Hematopoietic multipotent progenitor cell treated with erythropoietin and hydrocortisone succinate and interleukin-3 and kit ligand, for 6 days (in vitro differentiated cells): Measurements from ENCODE around the gene KIAA1217.
"Not testable (repeated sequence)": the region's sequence is repeated elsewhere in the genome, so short reads cannot be mapped to it uniquely, and the experiment has no call there.

ENCODE experiments used
- DNase-seq: peaks from one replicate; pipeline ENCODE4 v3.0.0-alpha.2; 2015

Gene KIAA1217

DNA sequence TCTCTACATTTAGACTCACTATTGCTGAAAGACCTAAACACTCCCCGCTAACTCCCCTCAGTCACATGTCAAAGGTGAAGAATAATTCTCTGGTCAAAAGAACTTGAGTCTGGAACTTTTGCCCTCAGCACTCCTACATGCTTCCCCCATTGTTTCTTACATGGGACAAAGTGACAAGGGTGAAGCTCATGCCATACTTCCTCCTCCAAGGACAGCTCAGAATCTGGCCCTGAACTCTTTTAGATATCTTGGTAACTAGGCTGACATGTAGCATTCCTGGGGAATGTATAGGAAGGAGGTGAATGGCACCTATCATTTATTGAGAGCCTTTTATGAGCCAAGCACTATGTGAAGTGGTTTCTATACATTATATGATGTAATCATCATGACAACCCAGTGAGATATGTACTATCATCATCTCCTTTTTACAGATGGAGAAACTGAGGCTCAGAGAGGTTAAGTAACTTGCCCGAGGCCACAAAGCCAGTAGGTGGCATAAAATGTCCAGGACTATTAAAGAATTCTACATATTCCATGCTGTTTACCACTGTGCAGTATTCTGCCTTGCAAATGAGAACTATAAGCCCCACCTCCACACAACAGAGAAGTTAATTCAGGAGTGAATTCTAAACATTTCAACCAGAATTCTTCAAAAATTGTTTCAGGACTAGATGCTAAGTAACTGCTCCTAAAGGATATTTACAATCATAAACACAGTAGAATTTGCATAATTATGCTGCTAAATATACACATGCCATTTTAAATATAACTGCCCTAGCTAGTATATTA lies 268.2 kb downstream of the KIAA1217 start:
- no peak for DNase-seq

DNA sequence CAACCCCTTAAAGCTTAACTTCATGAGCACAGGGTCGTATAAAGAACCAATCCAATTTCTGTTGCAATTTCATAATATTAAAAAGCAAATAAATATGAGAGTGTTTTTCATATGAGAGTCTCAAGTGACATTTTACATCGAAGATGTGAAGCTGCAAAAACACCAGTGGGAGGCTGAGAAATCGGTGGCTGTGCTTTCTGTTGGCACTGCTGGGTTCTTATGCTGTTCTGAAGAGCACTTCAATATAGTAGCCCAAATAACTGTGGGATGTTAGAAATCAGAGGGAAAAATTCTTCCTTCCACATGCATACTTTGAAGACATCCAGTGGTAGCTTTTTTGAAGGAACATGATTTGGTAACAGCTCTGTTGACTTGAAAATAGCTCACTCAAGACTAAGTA lies 269.0 kb downstream of the KIAA1217 start:
- no peak for DNase-seq

DNA sequence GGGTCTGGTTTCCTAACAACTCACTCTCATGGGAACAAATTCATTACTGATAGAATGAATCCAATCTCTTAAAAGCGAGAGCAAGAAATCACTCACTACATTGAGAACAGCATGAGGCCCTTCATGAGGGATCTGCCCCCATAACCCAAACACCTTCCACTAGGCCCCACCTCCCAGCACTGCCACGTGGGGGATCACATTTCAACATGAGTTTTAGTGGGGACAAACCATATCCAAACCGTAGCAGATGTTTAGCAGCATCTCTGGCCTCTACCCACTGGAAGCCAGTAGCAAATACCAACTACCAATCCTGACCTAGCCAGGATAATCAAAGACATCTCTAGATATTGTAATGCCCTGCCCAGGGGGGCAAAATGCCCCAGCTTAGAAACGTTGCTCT lies 270.9 kb downstream of the KIAA1217 start:
- no peak for DNase-seq

DNA sequence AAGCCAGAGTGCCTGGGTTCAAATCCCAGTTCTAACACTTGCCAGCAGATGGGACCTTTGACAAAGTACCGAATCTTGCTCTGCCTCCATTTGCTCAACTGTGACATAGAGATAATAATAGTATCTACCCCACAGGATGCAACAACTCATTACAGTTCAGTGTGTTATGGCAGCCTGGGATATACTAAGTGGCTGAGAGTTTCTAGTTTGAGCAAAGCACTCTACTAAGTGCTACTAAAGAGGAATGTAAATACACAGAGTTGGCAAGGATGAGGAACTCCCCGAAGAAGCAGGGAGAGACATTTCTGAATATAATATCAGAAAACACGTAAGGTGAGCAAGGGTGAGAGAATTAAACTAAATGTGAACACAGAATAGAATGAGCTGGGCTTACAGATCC lies 271.5 kb downstream of the KIAA1217 start:
- no peak for DNase-seq

DNA sequence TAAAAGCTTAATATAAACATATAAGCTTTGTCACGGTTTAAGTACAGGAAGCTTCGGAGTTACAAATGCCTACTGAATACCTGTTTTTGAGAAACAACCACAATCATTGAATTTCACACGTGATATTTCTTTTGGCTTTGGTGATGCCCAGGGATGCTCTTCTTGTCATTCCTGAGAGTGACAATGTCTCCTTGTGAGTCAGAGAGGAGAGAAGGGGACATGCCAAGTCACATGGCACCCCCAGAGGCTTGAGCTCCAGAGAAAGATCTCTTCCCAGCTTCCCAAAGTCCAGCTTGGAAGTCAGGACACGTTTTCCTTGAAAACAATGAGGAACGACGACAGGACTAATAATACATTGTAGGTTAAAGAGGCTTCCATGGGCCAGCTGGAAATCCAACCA lies 272.3 kb downstream of the KIAA1217 start:
- no peak for DNase-seq

DNA sequence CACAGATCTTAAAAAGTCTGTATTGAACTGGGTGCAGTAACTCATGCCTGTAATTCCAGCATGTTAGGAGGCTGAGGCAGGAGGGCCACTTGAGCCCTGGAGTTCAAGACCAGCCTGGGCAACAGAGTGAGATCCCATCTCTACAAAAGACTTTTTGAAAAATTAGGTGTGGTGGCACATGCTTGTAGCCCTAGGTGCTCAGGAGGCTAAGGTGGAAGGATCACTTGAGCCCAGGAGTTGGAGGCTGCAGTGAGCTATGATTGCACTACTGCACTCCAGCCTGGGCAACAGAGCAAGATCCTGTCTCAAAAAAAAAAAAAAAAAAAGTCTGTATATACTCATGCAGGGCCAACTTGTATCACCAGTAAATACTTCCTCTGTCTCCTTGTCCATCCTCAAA lies 273.8 kb downstream of the KIAA1217 start:
- DNase-seq, result not testable (repeated sequence)

DNA sequence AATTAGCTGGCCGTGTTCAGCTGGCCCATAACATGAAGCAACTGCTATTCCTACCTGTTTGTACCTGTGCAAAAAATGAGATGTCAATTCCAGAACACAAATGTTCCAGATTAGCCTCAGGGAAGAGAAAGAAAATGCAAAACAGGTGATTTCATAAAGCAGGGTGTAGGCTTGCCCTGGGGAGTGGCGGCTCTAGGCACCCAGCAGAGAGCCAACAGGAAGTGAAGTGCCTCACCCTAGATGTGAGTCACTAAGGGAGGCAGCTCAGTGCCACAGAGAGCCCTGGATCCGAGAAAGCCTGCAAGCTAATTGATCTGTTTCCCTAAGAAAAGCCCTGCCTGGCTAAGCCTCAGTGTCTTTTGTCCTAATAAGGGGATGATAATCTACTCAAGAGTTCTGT lies 274.8 kb downstream of the KIAA1217 start:
- no peak for DNase-seq

DNA sequence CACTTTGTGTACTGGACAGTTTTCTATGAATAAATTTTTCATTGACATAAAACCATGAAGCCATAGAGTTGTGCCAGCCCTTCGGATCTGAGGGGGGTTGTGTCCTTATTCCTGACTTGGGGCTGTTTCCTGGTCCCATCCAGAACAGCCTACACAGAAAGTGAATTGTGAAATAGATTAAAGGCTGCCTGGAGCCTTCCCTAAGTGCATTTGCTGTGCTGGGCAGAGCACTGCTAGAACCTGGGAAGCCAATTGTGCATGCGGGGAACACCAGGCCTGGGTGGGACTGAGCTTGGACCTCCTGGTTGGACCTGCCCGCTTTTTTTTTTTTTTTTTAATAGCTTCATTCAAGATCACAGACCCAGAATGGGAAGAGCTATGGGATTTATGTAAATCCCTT lies 275.8 kb downstream of the KIAA1217 start:
- DNase-seq, result no peak

DNA sequence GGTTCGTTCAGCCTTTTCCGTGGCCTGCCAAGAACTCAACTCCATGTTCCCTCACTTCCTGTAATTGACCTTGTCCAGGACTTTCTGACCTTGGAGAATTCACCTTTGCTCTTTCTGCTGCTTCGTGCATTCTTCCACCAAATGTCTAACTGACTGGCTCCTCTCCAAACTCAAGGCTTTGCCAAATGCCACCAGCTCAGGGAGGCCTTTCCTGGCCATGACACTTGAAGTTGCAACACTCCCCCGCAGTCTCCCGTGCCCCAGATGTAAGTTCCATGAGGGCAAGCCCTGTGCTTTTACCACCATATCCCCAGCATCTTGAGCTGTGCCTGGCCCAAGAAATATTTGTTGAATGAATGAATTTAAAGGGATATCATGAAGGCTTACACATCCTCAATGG lies 276.4 kb downstream of the KIAA1217 start:
- DNase-seq, result no peak

DNA sequence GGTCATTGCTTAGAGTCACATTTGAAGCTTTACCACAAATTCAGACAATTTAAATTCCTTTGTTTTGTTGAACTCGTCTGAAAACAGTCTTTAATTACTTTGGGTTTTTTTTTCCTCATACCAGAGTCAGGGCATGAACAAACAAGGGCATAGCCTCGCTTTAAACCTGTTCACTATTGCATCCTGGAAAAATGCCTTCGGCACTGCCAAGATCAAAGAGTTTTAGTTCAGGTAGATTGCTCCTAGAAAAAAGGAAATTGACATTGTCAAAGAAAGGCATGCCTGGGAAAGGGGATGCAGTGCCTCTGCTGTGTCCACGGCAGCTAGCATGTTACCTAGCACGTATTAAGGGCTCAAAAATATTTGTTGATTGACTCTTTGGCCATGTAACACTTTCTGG lies 279.7 kb downstream of the KIAA1217 start:
- DNase-seq, result no peak

DNA sequence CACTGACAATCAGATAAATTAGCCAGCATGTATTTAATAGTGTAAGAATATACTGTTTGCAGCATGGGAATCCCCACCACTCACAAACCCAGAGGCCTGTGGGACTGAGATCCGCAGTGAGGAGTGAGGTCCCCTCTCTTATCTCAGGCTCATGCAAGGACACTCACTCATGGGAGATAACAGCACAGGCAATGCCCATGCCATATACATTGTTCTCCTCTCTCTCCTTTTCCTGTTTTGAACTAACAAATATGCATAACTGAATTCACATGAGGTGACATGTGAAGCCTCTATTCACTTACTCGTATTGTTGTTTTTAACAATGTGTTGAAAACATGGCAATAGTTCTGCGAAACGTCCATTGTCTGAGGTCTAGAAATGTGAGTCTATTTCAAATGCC lies 284.2 kb downstream of the KIAA1217 start:
- no peak for DNase-seq

DNA sequence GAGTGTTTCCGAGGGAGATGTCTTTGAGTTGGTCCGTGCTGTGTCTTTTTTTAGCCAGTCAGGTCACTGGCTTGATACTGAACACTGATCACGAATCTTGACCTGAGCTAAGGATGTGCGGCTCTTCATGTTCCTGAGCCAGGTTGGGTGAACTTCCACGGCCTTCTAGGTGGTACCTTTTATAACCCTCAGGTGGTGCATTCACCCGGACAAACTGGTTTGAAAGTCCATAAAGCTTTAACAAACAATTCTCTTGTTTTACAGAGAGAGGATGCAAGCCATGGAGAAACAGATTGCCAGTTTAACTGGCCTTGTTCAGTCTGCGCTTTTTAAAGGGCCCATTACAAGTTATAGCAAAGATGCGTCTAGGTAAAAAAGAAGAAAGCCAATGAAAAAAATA lies 285.3 kb downstream of the KIAA1217 start:
- DNase-seq, result no peak

DNA sequence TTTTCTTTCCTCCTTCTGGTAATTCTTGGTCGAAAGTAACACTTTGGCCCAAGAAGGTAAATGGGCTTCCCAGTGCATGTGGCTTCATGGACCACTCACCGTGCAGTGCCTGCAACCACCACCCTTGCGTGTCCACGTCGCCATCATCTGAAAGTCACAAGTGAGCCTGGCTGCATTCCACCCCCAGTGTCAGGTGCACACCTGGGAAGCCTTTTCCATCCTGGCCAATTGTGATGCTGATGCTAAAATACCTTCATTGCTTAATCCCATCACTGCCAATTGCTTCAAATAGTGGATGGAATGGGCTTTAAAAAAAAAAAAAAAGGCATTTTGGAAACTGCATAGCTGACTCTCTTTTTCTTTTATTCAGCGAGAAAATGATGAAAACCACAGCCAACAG lies 285.8 kb downstream of the KIAA1217 start:
- no peak for DNase-seq

DNA sequence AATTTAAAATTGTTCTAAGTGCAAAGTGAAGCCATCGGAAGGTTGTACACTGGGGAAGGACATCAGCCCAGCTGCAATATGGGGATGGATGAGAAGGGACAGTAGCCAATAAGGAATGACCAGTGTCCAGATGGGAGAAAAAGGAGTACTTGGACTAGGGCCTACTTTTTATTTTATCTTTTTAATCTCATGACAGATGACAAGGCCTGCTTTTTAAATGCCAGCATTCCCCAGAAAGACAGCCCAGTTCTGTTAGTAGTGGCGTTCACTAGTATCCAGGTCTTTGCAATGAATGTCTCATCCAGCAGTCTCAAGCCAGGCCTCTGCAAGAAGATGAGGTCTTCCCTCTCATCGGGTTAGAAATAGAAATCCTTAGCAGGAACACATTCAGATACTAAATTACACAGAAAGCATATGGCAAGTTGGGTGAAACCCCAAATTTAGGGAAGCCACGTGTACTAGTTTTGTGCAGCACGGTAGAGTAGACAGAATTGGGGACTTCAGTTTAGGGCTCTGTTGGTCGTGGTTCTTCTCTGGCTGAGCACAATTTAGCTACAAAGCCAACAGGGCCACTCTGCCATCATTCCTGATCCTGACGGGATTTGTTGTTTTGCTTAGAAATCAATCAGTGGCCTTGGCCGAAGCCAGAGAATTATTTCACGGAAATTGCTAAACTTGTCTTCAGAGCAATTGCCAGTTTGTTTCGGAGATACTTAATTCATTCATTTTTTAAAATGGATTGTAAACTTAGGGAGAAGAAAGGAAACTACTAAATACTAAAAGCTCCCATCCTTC lies 286.9 kb downstream of the KIAA1217 start:
- DNase-seq, result no peak

DNA sequence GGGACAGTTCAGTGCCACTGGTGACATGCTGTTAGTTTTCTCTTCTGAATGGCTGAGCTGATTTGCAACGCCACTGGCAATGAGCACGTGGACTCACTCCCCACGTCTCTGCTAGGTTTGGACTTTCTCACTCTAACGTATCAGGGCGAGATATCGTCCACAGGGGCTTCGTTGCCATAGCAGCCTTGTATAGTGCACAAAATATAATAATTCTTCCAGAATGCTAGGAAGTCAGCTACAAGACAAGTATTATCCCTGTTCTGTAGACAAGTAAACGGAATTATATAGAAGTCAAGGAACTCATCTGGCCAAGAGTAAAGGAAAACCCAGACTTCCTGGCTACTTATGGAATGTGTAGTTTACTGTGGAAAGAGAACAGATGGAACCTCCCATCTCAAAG lies 288.0 kb downstream of the KIAA1217 start:
- no peak for DNase-seq

DNA sequence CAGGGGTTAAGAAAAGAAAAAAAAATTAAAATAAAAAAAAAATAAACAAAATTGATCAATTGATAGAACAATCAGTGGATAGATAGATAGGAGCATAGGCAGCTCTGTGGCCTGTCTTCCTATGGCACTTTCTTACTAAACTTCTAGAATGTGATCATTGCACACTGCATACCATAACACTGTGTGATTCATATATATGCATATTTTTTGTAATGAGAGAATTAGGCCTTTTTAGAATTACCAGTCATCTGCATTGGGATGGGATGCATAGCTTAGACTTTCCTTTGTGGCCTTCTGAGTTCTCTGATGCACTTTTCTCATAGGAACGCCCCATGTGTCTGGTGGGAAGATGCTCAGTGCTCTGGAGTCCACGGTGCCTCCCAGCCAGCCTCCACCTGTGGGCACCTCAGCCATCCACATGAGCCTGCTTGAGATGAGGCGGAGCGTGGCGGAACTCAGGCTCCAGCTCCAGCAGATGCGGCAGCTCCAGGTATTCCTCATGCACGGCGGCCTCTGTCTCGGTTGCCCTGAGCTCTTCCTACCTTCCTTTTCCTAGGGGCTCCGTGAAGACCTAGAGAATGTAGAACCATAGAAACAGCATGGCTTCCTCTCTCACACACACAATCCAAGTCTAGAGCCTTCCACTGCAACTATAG lies 292.2 kb downstream of the KIAA1217 start:
- DNase-seq, result no peak

DNA sequence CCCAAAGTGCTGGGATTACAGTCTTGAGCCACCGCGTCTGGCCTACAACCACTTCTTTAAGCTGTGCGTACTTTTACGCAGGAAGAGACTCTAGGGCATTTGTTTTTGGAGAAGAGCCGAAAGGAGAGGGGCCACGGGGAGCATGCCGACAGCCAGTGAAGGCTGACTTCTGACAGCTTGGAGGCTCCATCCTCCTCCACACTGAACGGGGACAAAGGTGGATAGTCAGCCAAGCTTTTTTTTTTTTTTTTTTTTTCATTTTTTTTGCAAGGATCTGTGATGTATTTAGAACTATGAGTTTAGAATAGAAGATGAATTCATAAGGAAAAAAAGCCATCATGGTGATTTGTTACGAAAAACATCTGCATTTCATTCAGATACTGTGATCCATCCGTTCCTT lies 293.1 kb downstream of the KIAA1217 start:
- no peak for DNase-seq

DNA sequence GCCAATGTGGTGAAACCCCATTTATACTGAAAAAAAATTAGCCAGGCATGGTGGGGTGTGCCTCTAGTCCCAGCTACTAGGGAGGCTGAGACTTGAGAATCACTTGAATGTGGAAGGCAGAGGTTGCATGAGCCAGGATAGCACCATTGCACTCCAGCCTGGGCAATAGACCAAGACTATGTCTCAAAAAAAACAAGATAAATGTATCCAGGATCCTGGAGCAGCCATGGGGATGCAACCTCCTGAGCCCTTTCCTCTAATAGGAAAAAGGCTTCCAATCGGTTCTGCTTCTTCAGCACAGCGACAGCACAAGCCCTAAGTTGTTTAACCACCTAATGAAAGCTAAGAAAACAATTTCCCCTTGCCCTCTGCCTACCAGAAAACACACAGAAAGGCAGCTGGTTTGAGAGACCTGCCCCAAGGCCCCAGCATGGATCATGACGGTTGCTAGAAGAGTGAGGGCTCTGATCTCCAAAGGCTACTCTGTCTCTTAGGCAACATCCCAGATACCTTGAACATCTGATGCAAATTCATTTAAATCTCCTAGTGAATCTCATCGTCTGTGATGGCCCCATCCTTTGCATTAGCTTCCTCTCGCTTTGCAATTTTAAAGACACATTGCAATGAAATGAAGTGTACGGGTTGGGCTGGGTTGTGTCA lies 294.0 kb downstream of the KIAA1217 start:
- no peak for DNase-seq

DNA sequence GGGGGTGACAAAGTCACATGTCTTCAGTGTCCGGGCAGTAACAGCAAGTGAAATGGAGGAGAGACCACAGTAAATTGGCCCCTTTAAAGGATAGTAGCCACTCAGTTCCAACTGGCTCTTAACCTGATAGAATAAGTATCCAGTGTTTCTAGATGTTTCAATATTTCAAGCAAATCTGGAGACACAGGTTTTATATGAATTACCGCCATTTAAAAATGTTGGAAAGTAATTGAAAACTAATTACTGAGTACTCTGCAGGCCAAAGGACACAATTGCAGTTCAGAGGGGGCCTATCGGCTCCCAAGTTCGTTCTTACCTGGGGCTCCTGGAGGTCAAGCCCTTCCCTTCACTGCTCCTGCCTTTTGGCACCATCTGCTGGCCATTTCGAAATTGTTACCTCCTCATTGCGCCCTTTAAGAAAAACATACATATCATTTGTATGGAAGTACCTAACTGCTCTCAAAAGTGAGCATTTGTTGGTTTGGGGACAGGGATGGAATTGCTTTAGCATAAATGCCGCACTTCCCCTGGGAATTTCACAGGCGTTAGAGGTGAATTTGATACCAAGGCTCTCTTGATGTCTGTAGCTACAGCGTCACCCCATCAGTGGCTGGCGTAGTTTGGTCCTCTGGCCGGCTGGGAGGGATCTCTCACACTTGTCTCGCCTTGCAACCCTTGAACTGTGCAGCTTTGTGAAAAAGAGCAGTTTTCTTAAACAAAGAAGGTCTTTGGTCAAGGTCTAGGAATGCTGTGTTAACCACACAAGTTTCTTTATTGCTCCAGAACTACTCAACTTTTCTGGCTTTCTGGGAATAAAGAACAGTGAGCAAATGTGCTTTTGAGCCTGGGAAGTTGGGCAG lies 294.8 kb downstream of the KIAA1217 start:
- peak; percentile 57 for DNase-seq

DNA sequence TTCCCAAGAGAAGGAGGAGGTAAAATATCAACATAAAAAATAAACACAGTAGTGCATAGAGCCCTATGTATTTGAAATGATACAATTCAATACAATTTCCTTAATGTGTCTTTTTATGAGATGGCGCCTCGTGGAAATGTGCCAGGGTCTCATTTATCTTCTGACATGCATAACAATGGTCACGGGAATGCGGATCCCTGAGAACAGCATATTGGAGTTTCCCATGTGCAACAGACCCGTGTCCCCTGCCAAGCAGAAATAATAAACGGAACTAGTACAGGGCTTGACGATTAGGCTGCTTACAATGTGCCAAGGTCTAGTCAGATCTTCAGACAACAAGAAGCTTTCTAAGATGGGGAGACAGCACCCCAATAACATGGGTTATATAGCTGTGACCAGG lies 296.8 kb downstream of the KIAA1217 start:
- no peak for DNase-seq

DNA sequence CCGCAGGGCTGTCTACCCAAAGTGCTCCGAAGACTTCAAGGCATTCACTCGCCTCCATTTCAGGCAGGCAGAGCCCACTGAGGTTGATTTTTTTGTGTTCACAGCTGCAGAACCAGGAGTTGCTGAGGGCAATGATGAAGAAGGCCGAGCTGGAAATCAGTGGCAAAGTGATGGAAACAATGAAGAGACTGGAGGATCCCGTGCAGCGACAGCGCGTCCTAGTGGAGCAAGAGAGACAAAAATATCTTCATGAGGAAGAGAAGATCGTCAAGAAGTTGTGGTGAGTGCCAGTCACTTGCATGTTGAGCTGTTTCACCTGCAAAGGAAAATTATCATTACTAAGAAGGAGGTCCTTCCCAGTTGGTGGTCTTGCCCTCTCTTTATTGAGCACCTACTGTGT lies 304.2 kb downstream of the KIAA1217 start:
- no peak for DNase-seq

DNA sequence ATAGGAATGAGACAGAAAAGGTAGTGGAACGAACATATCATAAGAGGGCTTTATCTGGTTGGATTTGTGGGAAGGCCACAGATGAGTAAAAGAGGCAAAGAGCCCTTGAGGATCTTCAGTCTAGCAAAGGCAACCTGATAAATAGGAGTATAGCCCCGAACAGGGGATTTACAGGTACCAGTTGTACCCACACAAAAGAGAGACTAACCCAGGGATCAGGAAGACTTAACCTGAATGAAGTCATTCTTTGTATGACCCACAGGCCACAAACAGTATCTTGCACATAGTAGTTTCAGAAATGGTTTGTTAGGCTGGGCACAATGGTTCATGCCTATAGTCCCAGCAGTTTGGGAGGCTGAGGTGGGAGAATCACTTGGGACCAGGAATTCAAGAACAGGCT lies 306.5 kb downstream of the KIAA1217 start:
- DNase-seq, result no peak
